K562 (cell line): ENCODE measurements around the gene CEL. TPM values are rescaled to one million over a fixed set of nuclear protein-coding genes. Genes with fewer than 3 reads are reported as not detected.

Experiments used
- ATAC-seq: fragments of 200-7000 bp; cut with Tn5 transposase; 3 replicates; pipeline ENCODE4 v1.9.1; 2020; ENCODE audit warnings: moderate library complexity
- BruUV-seq: library from RNA; stranded (reverse); fragments of 400-500 nt; replicated peaks from 2 replicates; lab custom pipeline; 2021; lab: Mats Ljungman, UMichigan
- CTCF ChIA-PET: fragments of 300-600 bp; formaldehyde crosslinking; extraction: SDS; loops from one replicate; lab custom pipeline; 2021; ENCODE audit warnings: low intra/inter-chr PET ratio; lab: Yijun Ruan, JAX
- POLR2A ChIA-PET: fragments of 300-600, 350-650 bp; sonication (Branson Sonifier 250); formaldehyde crosslinking; extraction: SDS; loops from one replicate; lab custom pipeline; 2021; ENCODE audit warnings: antibody characterized with exemption, inconsistent platforms; lab: Yijun Ruan, JAX
- DNase-seq, 4 experiments: peaks; one replicate each; pipeline versions ENCODE4 v3.0.0 to v3.0.0-alpha.2; 2011 to 2018; ENCODE audit warnings: low spot score in 3 of 4, mixed read lengths in 3 of 4; ENCODE audit errors: extremely low read depth in 1 of 4
- FAIRE-seq: peaks from 2 replicates; lab custom pipeline; 2011; peaks lifted over from hg19 to GRCh38; lab: Jason Lieb, UNC
- H2AFZ ChIP-seq: 2 replicates; pipeline ENCODE4 v1.6.0; 2011; ENCODE audit warnings: low read depth, low read length, control low read depth, inconsistent platforms
- H3K27ac ChIP-seq: fragments of 200-600 bp; 3 replicates; pipeline ENCODE4 v1.8.0; 2011; ENCODE audit warnings: low read depth, mild to moderate bottlenecking, control low read depth, inconsistent platforms, low read length, moderate library complexity, mixed read lengths; ENCODE audit errors: extremely low read depth
- H3K27me3 ChIP-seq, 2 experiments: fragments of 300-600 bp in 1 of 2; 2 replicates in 1 of 2; 3 replicates in 1 of 2; pipeline versions ENCODE4 v1.6.0 to v1.8.0; 2011; ENCODE audit warnings: inconsistent platforms in 2 of 2, low read length in 2 of 2, mild to moderate bottlenecking in 1 of 2, mixed read lengths in 1 of 2, moderate library complexity in 1 of 2; ENCODE audit not compliant: control insufficient read depth in 2 of 2, insufficient read depth in 2 of 2
- H3K36me3 ChIP-seq: fragments of 300-600 bp; 3 replicates; pipeline ENCODE4 v1.8.0; 2011; ENCODE audit warnings: mild to moderate bottlenecking, low read length, inconsistent platforms; ENCODE audit not compliant: control insufficient read depth, insufficient read depth
- H3K4me1 ChIP-seq, 2 experiments: fragments of 200-600 bp in 1 of 2; replicated peaks in 1 of 2; 2 replicates in 1 of 2; 3 replicates in 1 of 2; pipeline versions ENCODE4 v1.5.1 to v1.8.0; 2011; ENCODE audit warnings: inconsistent platforms in 2 of 2, low read length in 2 of 2, mild to moderate bottlenecking in 1 of 2, mixed read lengths in 1 of 2, moderate library complexity in 1 of 2; ENCODE audit not compliant: control insufficient read depth in 2 of 2, insufficient read depth in 2 of 2
- H3K4me2 ChIP-seq: 2 replicates; pipeline ENCODE4 v1.6.1; 2011; ENCODE audit warnings: low read length, control low read depth, inconsistent platforms, mixed read lengths; ENCODE audit not compliant: insufficient read depth
- H3K4me3 ChIP-seq: fragments of 200-600 bp; sonication (generic), shearing (Covaris generic); 2 replicates; pipeline ENCODE4 v1.5.1; 2016; ENCODE audit warnings: control low read depth, inconsistent platforms
- H3K79me2 ChIP-seq: fragments of 200-600 bp; 3 replicates; pipeline ENCODE4 v1.8.0; 2011; ENCODE audit warnings: low read length, inconsistent platforms; ENCODE audit not compliant: control insufficient read depth, insufficient read depth
- H3K9ac ChIP-seq, 2 experiments: 2 replicates each; pipeline versions ENCODE4 v1.6.0 to v1.6.1; 2011; ENCODE audit warnings: low read depth in 2 of 2, low read length in 2 of 2, control low read depth in 1 of 2, inconsistent platforms in 1 of 2, mild to moderate bottlenecking in 1 of 2, mixed read lengths in 1 of 2; ENCODE audit not compliant: insufficient read depth in 1 of 2
- H3K9me1 ChIP-seq: one replicate; pipeline ENCODE4 v1.6.0; 2011; ENCODE audit warnings: inconsistent platforms, mild to moderate bottlenecking, low read length, moderate library complexity; ENCODE audit not compliant: control insufficient read depth, insufficient read depth
- H3K9me3 ChIP-seq: replicated peaks from 2 replicates; pipeline ENCODE4 v1.5.1; 2011; ENCODE audit warnings: low read depth, low read length, inconsistent platforms; ENCODE audit not compliant: control insufficient read depth, insufficient read depth
- H4K20me1 ChIP-seq: replicated peaks from 2 replicates; pipeline ENCODE4 v1.6.1; 2011; ENCODE audit warnings: low read length, inconsistent platforms, mixed read lengths; ENCODE audit not compliant: control insufficient read depth, insufficient read depth
- ARID1B ChIP-seq: fragments of 450-650 bp; IDR thresholded peaks from 2 replicates; pipeline ENCODE4 v1.6.1; 2016; ENCODE audit warnings: antibody characterized with exemption, mild to moderate bottlenecking, inconsistent platforms
- CEBPG ChIP-seq, 3 experiments: fragments of 200-800 bp in 1 of 3; sonication (Bioruptor generic) in 1 of 3; sonication (generic) in 1 of 3; formaldehyde crosslinking in 1 of 3; IDR thresholded peaks in 2 of 3; conservative IDR thresholded peaks in 1 of 3; 2 replicates each; pipeline versions ENCODE4 v1.6.1 to v1.8.0; 2016 to 2022; ENCODE audit warnings: missing compliant biosample characterization in 2 of 3, missing genetic modification characterization in 2 of 3, mild to moderate bottlenecking in 1 of 3, missing genetic modification reagents in 1 of 3
- CHD2 ChIP-seq: IDR thresholded peaks from 2 replicates; pipeline ENCODE4 v1.6.1; 2011; ENCODE audit warnings: low read depth, low read length
- KDM5B ChIP-seq: fragments of 200-600 bp; sonication (generic); IDR thresholded peaks from 2 replicates; pipeline ENCODE4 v1.6.1; 2012; ENCODE audit warnings: low read depth, mild to moderate bottlenecking, moderate library complexity, low read length, control low read depth, inconsistent platforms; ENCODE audit not compliant: insufficient replicate concordance
- NUFIP1 ChIP-seq: fragments of 450-650 bp; IDR thresholded peaks from 2 replicates; pipeline ENCODE4 v1.6.1; 2018; ENCODE audit not compliant: partially characterized antibody
- PTTG1 ChIP-seq: fragments of 450-650 bp; IDR thresholded peaks from 2 replicates; pipeline ENCODE4 v1.6.1; 2016; ENCODE audit warnings: low read depth, mild to moderate bottlenecking, missing genetic modification characterization, missing compliant biosample characterization
- XRCC3 ChIP-seq: fragments of 450-650 bp; IDR thresholded peaks from 2 replicates; pipeline ENCODE4 v1.6.1; 2017; ENCODE audit warnings: mild to moderate bottlenecking, moderate library complexity
- ZBTB49 ChIP-seq: sonication (generic); formaldehyde crosslinking; IDR thresholded peaks from 2 replicates; pipeline ENCODE4 v1.8.0; 2022; ENCODE audit warnings: missing genetic modification reagents, mild to moderate bottlenecking, borderline replicate concordance
- ZKSCAN1 ChIP-seq: fragments of 150-350 bp; IDR thresholded peaks from 2 replicates; pipeline ENCODE4 v1.6.1; 2016; ENCODE audit warnings: low read depth, low read length
- ZNF133 ChIP-seq: fragments of 250-450 bp; sonication (Bioruptor Pico); IDR thresholded peaks from 2 replicates; pipeline ENCODE4 v1.4.0; 2020; ENCODE audit warnings: mild to moderate bottlenecking
- ZNF143 ChIP-seq: sonication (generic); formaldehyde crosslinking; IDR thresholded peaks from 2 replicates; pipeline ENCODE4 v1.9.0; 2022; ENCODE audit warnings: mild to moderate bottlenecking, missing genetic modification reagents
- ZNF408 ChIP-seq: fragments of 250-450 bp; sonication (Bioruptor Pico); IDR thresholded peaks from 2 replicates; pipeline ENCODE4 v1.4.0; 2020; ENCODE audit warnings: low read depth, mild to moderate bottlenecking, moderate library complexity
- ZNF57 ChIP-seq: fragments of 450-650 bp; formaldehyde crosslinking; IDR thresholded peaks from 2 replicates; pipeline ENCODE4 v1.4.0; 2020; ENCODE audit warnings: mild to moderate bottlenecking, moderate library complexity
- WGBS: fragments of 100-300 bp; shearing (Covaris generic); methylation state at CpG from one replicate; pipeline ENCODE4 v1.1.6; 2016; ENCODE audit warnings: low coverage, mixed read lengths; ENCODE audit not compliant: insufficient coverage; ENCODE audit errors: missing lambda C conversion rate; 5-methylcytosine and 5-hydroxymethylcytosine counted together
- in situ Hi-C: fragments of 300-500 bp; cut with MboI; formaldehyde crosslinking; loops from 4 replicates; pipeline ENCODE4 v1.15.0; 2018; ENCODE audit warnings: inconsistent platforms, mixed read lengths
- intact Hi-C: fragments of 100-400 bp; cut with micrococcal nuclease; formaldehyde crosslinking; loops from 2 replicates; pipeline ENCODE4 v1.14.2; 2022
- polyA plus RNA-seq, 8 experiments: library from polyadenylated mRNA; depleted of rRNA in 4 of 8; stranded (reverse) in 5 of 8; unstranded in 3 of 8; fragments of >200 nt; fragmentation: Nextera tagmentation in 2 of 8; fragmentation: Illumina TruSeq in 1 of 8; extraction: Ambion mirVana in 2 of 8; extraction: Trizol in 1 of 8; gene quantifications; 2 replicates each; pipeline versions ENCODE4 v1.2.1 to v1.2.3, GENCODE V29; 2011 to 2014; ENCODE audit warnings: inconsistent platforms in 1 of 8, missing spikeins in 1 of 8
- total RNA-seq, 7 experiments: library from RNA; depleted of rRNA in 6 of 7; stranded (reverse); fragments of >200 nt in 6 of 7; fragmentation: Illumina TruSeq in 2 of 7; extraction: Trizol in 2 of 7; gene quantifications; 2 replicates each; pipeline versions ENCODE4 v1.2.1 to v1.2.3, GENCODE V29; 2011 to 2021; ENCODE audit warnings: low replicate concordance in 1 of 7

CEL gene
- total and polyA plus RNA-seq, 9 of the 15 experiments (the other 6 are each of a cell fraction or from before 2014, with no cell fraction given): 0.09 to 3.0 (median 0.51) TPM; not detected in 2

GRCh38 chr9:133043449-133044035, 18.2 kb upstream of the CEL start:
- peaks cover 0 to 3% of the 10 kb centered on the region in 2 experiments; a peak in 2 of 5 replicates for H3K4me1 ChIP-seq
- ATAC-seq (no peak), DNase-seq (no peak), FAIRE-seq (no peak)
- no peak for TF ChIP-seq ARID1B
- no peak for TF ChIP-seq ZKSCAN1
- H3K4me3 ChIP-seq: no peak overlapping the region
- no peaks in the 10 kb centered on the region for H3K9me3 ChIP-seq
- BruUV-seq: no TSS peak
- peaks cover 83% of the 10 kb centered on the region for H3K36me3 ChIP-seq
- no peak overlapping the region for H2AFZ ChIP-seq
- in situ Hi-C loops (no loop called here), intact Hi-C loops (loop anchor here (5.0 kb wide), 1 partner anchor 104 kb away; no protein-coding TSS in a partner anchor)
- H3K9ac ChIP-seq: no peak overlapping the region
- H3K27me3 ChIP-seq: no peaks in the 10 kb centered on the region
- CTCF ChIA-PET: no interaction called here
- POLR2A ChIA-PET: interaction anchor here (0.7 to 1.2 kb wide), 2 partner anchors 12 to 179 kb away, joined by 3 read pairs; no protein-coding TSS in a partner anchor
- H3K4me2 ChIP-seq: no peak overlapping the region
- H4K20me1 ChIP-seq: peaks cover 7% of the 10 kb centered on the region; the same call in 1 of the 2 replicates
- H3K27ac ChIP-seq: no peak overlapping the region
- 96% methylated on average over 13 of the region's 16 CpGs for WGBS
- H3K79me2 ChIP-seq: peaks cover 34% of the 10 kb centered on the region
- no peaks in the 10 kb centered on the region for H3K9me1 ChIP-seq

GRCh38 chr9:133044125-133044524, 17.7 kb upstream of the CEL start:
- Histone ChIP-seq H3K79me2 (peaks cover 28% of the 10 kb centered on the region), H3K4me2 (no peak overlapping the region), H3K4me3 (no peak overlapping the region), H4K20me1 (peaks cover 7% of the 10 kb centered on the region; the same call in 1 of the 2 replicates), H3K9me1 (no peaks in the 10 kb centered on the region), H3K4me1 (peaks cover 0 to 9% of the 10 kb centered on the region in 2 experiments; a peak in 2 of 5 replicates), H2AFZ (no peak overlapping the region), H3K27ac (no peak overlapping the region), H3K9me3 (no peaks in the 10 kb centered on the region), H3K27me3 (no peaks in the 10 kb centered on the region), H3K9ac (no peak overlapping the region), H3K36me3 (peaks cover 85% of the 10 kb centered on the region)
- CTCF ChIA-PET: no interaction called here
- FAIRE-seq (no peak), DNase-seq (no peak), ATAC-seq (no peak)
- in situ Hi-C loops (no loop called here), intact Hi-C loops (loop anchor here (5.0 kb wide), 1 partner anchor 103 kb away; no protein-coding TSS in a partner anchor)
- 95% methylated on average over 6 of the region's 6 CpGs for WGBS
- POLR2A ChIA-PET: interaction anchor here (0.6 kb wide), 1 partner anchor 14 kb away, joined by 3 read pairs; no protein-coding TSS in a partner anchor
- BruUV-seq: no TSS peak
- no peak for TF ChIP-seq NUFIP1
- no peak for TF ChIP-seq ZNF408 (CRISPR knock-in tag)
- no peak for TF ChIP-seq XRCC3
- TF ChIP-seq ZBTB49 (CRISPR knock-in tag): no peak
- no peak for TF ChIP-seq CHD2
- no peak for TF ChIP-seq CEBPG (CRISPR knock-in tag; IDR thresholded peaks at IDR 0.05)
- TF ChIP-seq CEBPG (tag; conservative IDR thresholded peaks at IDR 0.05 in 1 of 2, IDR thresholded peaks at IDR 0.05 in 1 of 2): no peak
- no peak for TF ChIP-seq KDM5B
- no peak for TF ChIP-seq ZNF57 (CRISPR knock-in tag)
- no peak for TF ChIP-seq ZNF133 (CRISPR knock-in tag)
- no peak for TF ChIP-seq PTTG1 (tag)
- TF ChIP-seq ZNF143: no peak
